Fibroblast of lung (primary cell): ENCODE data around the gene TRIM5. TPM values are rescaled to one million over a fixed set of nuclear protein-coding genes. Genes with fewer than 3 reads are reported as not detected.

Source experiments
- DNase-seq, 2 donors: peaks; one replicate each; pipeline versions ENCODE4 v3.0.0 to v3.0.0-alpha.2; 2010; ENCODE audit warnings: low read depth in 2 of 2
- H2AFZ ChIP-seq: 2 replicates; pipeline ENCODE4 v1.5.1; 2012; ENCODE audit warnings: low read length, control low read depth, inconsistent platforms
- H3K27ac ChIP-seq: 2 replicates; pipeline ENCODE4 v1.5.1; 2011; ENCODE audit warnings: low read length, control low read depth; ENCODE audit not compliant: insufficient read depth
- H3K27me3 ChIP-seq: 2 replicates; pipeline ENCODE4 v1.5.1; 2011; ENCODE audit warnings: mild to moderate bottlenecking, low read length; ENCODE audit not compliant: control insufficient read depth, insufficient read depth
- H3K36me3 ChIP-seq: 2 replicates; pipeline ENCODE4 v1.5.1; 2011; ENCODE audit warnings: low read length; ENCODE audit not compliant: control insufficient read depth, insufficient read depth
- H3K4me1 ChIP-seq: 2 replicates; pipeline ENCODE4 v1.5.1; 2011; ENCODE audit warnings: low read length; ENCODE audit not compliant: control insufficient read depth, insufficient read depth; ENCODE audit errors: extremely low read depth
- H3K4me2 ChIP-seq: 2 replicates; pipeline ENCODE4 v1.5.1; 2011; ENCODE audit warnings: low read length, control low read depth; ENCODE audit not compliant: insufficient read depth; ENCODE audit errors: extremely low read depth
- H3K4me3 ChIP-seq, 4 experiments: fragments of 200-600 bp in 1 of 4; sonication (generic) in 1 of 4; replicated peaks in 1 of 4; 2 replicates each; pipeline ENCODE4 v1.5.1; 2011 to 2016; ENCODE audit warnings: low read length in 4 of 4, low read depth in 3 of 4, mild to moderate bottlenecking in 3 of 4, control low read depth in 2 of 4, inconsistent platforms in 1 of 4, mixed read lengths in 1 of 4; ENCODE audit not compliant: insufficient read depth in 1 of 4; ENCODE audit errors: control extremely low read depth in 1 of 4
- H3K79me2 ChIP-seq: 2 replicates; pipeline ENCODE4 v1.5.1; 2012; ENCODE audit warnings: mild to moderate bottlenecking, low read length, inconsistent platforms; ENCODE audit not compliant: control insufficient read depth, insufficient read depth
- H3K9ac ChIP-seq: 2 replicates; pipeline ENCODE4 v1.5.1; 2011; ENCODE audit warnings: mild to moderate bottlenecking, low read length, control low read depth; ENCODE audit not compliant: insufficient read depth
- H3K9me3 ChIP-seq: 2 replicates; pipeline ENCODE4 v1.5.1; 2012; ENCODE audit warnings: low read depth, low read length; ENCODE audit not compliant: control insufficient read depth, insufficient read depth
- H4K20me1 ChIP-seq: 2 replicates; pipeline ENCODE4 v1.5.1; 2011; ENCODE audit warnings: low read length; ENCODE audit not compliant: control insufficient read depth, insufficient read depth; ENCODE audit errors: extremely low read depth
- CTCF ChIP-seq, 2 donors: IDR thresholded peaks in 1 of 2; conservative IDR thresholded peaks in 1 of 2; 1 replicate in 1 of 2; 2 replicates in 1 of 2; pipeline ENCODE4 v1.5.1; 2011 to 2012; ENCODE audit warnings: low read length in 2 of 2, control low read depth in 1 of 2, inconsistent platforms in 1 of 2, low read depth in 1 of 2, mild to moderate bottlenecking in 1 of 2
- EZH2 ChIP-seq: IDR thresholded peaks from 2 replicates; pipeline ENCODE4 v1.5.1; 2012; ENCODE audit warnings: low read length, control low read depth, mild to moderate bottlenecking; ENCODE audit errors: missing control alignments
- polyA plus RNA-seq, 2 donors: library from polyadenylated mRNA; depleted of rRNA in 1 of 2; stranded (reverse) in 1 of 2; unstranded in 1 of 2; fragments of >200 nt; gene quantifications; 2 replicates each; pipeline ENCODE4 v1.2.1, GENCODE V29; 2011 to 2012; ENCODE audit warnings: missing spikeins in 1 of 2
- total RNA-seq: library from RNA; depleted of rRNA; stranded (reverse); fragments of >200 nt; gene quantifications from 2 replicates; pipeline ENCODE4 v1.2.1, GENCODE V29; 2014

TRIM5 gene
- total and polyA plus RNA-seq, 2 donors (not counting 1 experiment from before 2014, with no cell fraction given) = 26.8 to 47.9 TPM

GRCh38 chr11:5679811-5680210, 5.1 kb downstream of the TRIM5 start:
- Histone ChIP-seq H2AFZ (no peak overlapping the region), H3K27me3 (no peaks in the 10 kb centered on the region), H3K79me2 (peaks cover 11% of the 10 kb centered on the region), H3K36me3 (peaks cover 6% of the 10 kb centered on the region), H3K27ac (no peak overlapping the region), H3K4me2 (no peak overlapping the region), H4K20me1 (no peaks in the 10 kb centered on the region), H3K9me3 (no peaks in the 10 kb centered on the region), H3K4me3 (no peak overlapping the region), H3K4me1 (no peaks in the 10 kb centered on the region), H3K9ac (no peak overlapping the region)
- TF ChIP-seq EZH2 (no peak), CTCF (conservative IDR thresholded peaks at IDR 0.05 in 1 of 2, IDR thresholded peaks at IDR 0.05 in 1 of 2; ENCODE audit: low read depth in 1 of 2, low read length in 2 of 2) (no peak)
- peak in 1 of 2 donors; percentile 15 for DNase-seq

GRCh38 chr11:5674391-5674790, 10.5 kb downstream of the TRIM5 start:
- Histone ChIP-seq H3K4me3 (no peak overlapping the region), H3K27ac (no peak overlapping the region), H3K79me2 (peaks cover 2% of the 10 kb centered on the region), H4K20me1 (no peaks in the 10 kb centered on the region), H3K27me3 (no peaks in the 10 kb centered on the region), H3K4me1 (no peaks in the 10 kb centered on the region), H3K9me3 (no peaks in the 10 kb centered on the region), H3K36me3 (peaks cover 7% of the 10 kb centered on the region), H3K9ac (no peak overlapping the region), H2AFZ (no peak overlapping the region), H3K4me2 (no peak overlapping the region)
- DNase-seq = no peak
- TF ChIP-seq CTCF (conservative IDR thresholded peaks at IDR 0.05 in 1 of 2, IDR thresholded peaks at IDR 0.05 in 1 of 2; ENCODE audit: low read depth in 1 of 2, low read length in 2 of 2) (no peak), EZH2 (no peak)

- DNase-seq = peak in 1 of 2 donors; percentile 13
Measured at GRCh38 chr11:5671831-5672230, 13.0 kb downstream of the TRIM5 start.

More at GRCh38 chr11:5671831-5672230, 13.0 kb downstream of the TRIM5 start:
- Histone ChIP-seq H3K4me2 (no peak overlapping the region), H3K79me2 (peaks cover 2% of the 10 kb centered on the region), H2AFZ (no peak overlapping the region), H4K20me1 (no peaks in the 10 kb centered on the region), H3K27me3 (no peaks in the 10 kb centered on the region), H3K9ac (no peak overlapping the region), H3K27ac (no peak overlapping the region), H3K9me3 (no peaks in the 10 kb centered on the region), H3K4me1 (no peaks in the 10 kb centered on the region), H3K4me3 (no peak overlapping the region), H3K36me3 (peaks cover 1% of the 10 kb centered on the region)
- TF ChIP-seq EZH2 = no peak
- TF ChIP-seq CTCF (conservative IDR thresholded peaks at IDR 0.05 in 1 of 2, IDR thresholded peaks at IDR 0.05 in 1 of 2; ENCODE audit: low read depth in 1 of 2, low read length in 2 of 2) = no peak
